ENCODE data around the gene PNPLA2. TPM values are rescaled to one million over a fixed set of nuclear protein-coding genes. Genes with fewer than 3 reads are reported as not detected.

Gene PNPLA2
- total and polyA plus RNA-seq, 4 experiments from 2014 or later: 12.2 to 201 (median 118) TPM

DNA sequence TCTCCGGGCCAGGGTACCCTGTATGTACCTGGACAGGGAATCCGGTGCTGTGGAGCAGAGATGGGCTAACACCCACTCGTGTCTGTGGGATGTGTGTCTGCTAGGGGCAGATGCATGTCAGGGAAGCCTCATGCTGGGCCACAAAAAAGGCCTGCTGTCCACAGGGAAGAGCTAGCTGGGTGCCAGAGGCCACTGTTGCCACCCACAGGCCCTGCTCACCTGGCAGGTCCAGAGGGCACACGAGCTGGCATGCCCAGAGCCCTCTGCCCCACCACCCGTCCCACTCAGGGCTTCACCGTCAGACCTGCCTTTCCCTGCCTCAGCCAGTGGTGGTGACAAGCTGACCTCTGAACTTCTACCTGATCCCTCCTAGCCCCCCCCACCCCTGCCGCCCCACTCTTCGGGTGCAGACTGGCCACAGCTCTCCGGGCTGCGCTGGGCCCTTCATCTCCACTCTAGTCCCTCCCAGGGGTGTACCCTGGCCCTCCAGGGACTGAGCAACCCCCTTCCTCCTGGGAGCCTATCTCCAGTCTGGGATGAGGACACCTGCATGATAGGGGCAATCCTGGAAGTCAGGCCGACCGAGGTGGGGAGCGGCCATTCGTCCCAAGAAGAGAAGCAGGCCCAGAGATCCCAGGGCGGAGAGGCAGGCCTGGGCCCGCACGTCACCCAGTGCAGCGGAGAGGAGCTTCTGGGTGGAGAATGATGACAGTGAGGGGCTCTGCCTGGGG lies 22.0 kb upstream of the PNPLA2 start:
- H3K9me3 ChIP-seq (ENCODE audit: control insufficient read depth in 1 of 2, low read length in 2 of 2): no peaks in the 10 kb centered on the region
- no peaks in the 10 kb centered on the region for H3K27me3 ChIP-seq (ENCODE audit: insufficient read depth, low read length)
- no peaks in the 10 kb centered on the region for H3K27me3 Mint-ChIP-seq
- H3K9me3 Mint-ChIP-seq: peaks cover 0 to 1% (median 0%) of the 10 kb centered on the region in 8 donors
- H3K4me3 ChIP-seq (ENCODE audit: low read length in 2 of 2): peak overlapping the region; percentile 73 to 91
- ChIA-PET POLR2A (ENCODE audit: partially characterized antibody) (interaction anchor here (1.0 to 5.1 kb wide), 14 partner anchors 8 to 290 kb away, joined by 3 to 30 read pairs (median 6); partner anchors contain the start of genes DEAF1, GATD1, PHRF1 and PIDD1), CTCF (ENCODE audit: partially characterized antibody) (interaction anchor here (1.7 to 2.7 kb wide), 2 partner anchors 14 to 22 kb away, joined by 4 to 9 read pairs; partner anchors contain the start of gene PNPLA2)
- H3K4me3 Mint-ChIP-seq: peak overlapping the region; percentile 86 to 97 (median 91)
- H3K27ac ChIP-seq (ENCODE audit: low read depth, low read length): peak overlapping the region; percentile 86
- H3K4me1 ChIP-seq (ENCODE audit: insufficient read depth, low read length): peaks cover 32% of the 10 kb centered on the region
- H3K36me3 Mint-ChIP-seq: peaks cover 0 to 10% of the 10 kb centered on the region in 2 donors
- peaks cover 12% of the 10 kb centered on the region for H3K36me3 ChIP-seq (ENCODE audit: insufficient read depth, low read length)
- peaks cover 5 to 19% (median 10%) of the 10 kb centered on the region in 4 donors for H3K4me1 Mint-ChIP-seq
- H3K27ac Mint-ChIP-seq: peak overlapping the region; percentile 93 to 96 (median 94)
- intact Hi-C loops (cut with micrococcal nuclease): loop anchor here (1.0 to 5.0 kb wide), 7 partner anchors 9 to 262 kb away; partner anchors contain the start of genes AP2A2, HRAS and PIDD1
- DNase-seq: no peak

DNA sequence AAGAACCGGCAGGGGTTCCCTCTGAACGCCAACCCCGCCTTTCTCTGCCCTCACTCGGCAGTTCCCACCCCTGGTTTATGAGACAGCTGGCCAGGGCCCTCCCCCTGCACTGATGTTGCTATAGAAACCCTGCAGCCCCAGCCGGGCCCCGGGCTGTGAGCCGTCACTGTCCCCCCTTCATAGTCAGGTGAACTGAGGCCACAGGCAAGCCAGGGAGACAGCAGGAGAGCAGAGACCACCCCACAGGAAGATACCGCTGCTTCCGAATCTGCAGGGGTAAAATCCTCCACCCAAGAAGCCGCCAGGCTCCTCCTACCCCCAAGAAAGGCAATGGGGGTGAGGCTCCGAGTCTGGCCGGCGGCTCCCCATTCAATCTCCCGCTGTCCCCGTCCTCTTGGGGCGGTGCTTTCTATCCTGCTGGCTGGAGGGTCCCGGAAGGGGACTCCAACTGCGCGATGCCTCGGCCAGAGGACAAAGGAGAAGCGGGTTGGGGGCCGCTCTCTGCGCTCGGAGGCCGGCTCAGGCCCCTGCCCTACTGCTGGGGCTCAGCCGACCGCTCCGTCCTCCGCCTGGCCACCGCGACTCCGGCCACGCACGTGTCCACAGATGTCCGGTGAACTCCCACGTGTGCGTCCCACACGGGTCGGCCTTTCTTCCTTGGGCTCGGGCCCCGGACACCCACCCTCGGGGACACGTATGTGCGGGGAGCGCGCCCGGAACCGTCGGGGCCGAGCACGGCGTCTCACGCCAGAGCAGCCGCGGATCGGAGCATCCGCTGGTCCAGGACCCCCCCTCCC lies 21.2 kb upstream of the PNPLA2 start:
- H3K36me3 ChIP-seq (ENCODE audit: insufficient read depth, low read length): peaks cover 12% of the 10 kb centered on the region
- Mint-ChIP-seq H3K36me3 (peaks cover 0 to 10% of the 10 kb centered on the region in 2 donors), H3K4me1 (peaks cover 5 to 19% (median 10%) of the 10 kb centered on the region in 4 donors), H3K27me3 (no peaks in the 10 kb centered on the region), H3K9me3 (peaks cover 0 to 1% (median 0%) of the 10 kb centered on the region in 8 donors), H3K4me3 (peak overlapping the region; percentile 86 to 97 (median 91)), H3K27ac (peak overlapping the region; percentile 93 to 96 (median 94))
- POLR2A ChIA-PET (ENCODE audit: partially characterized antibody): interaction anchor here (1.0 to 5.1 kb wide), 13 partner anchors 8 to 291 kb away, joined by 3 to 30 read pairs (median 5); partner anchors contain the start of genes DEAF1, GATD1, PHRF1 and PIDD1
- H3K9me3 ChIP-seq (ENCODE audit: control insufficient read depth in 1 of 2, low read length in 2 of 2): no peaks in the 10 kb centered on the region
- H3K4me3 ChIP-seq (ENCODE audit: low read length in 2 of 2): peak overlapping the region; percentile 73 to 91
- intact Hi-C loops (cut with micrococcal nuclease): loop anchor here (1.0 to 5.0 kb wide), 8 partner anchors 8 to 263 kb away; partner anchors contain the start of genes AP2A2, GATD1, HRAS and PIDD1
- no peaks in the 10 kb centered on the region for H3K27me3 ChIP-seq (ENCODE audit: insufficient read depth, low read length)
- DNase-seq: peak; percentile 71 to 93 (median 75)
- CTCF ChIA-PET (ENCODE audit: partially characterized antibody): interaction anchor here (1.0 to 2.7 kb wide), 3 partner anchors 13 to 21 kb away, joined by 3 to 9 read pairs (median 4); partner anchors contain the start of gene PNPLA2
- H3K27ac ChIP-seq (ENCODE audit: low read depth, low read length): peak overlapping the region; percentile 86
- H3K4me1 ChIP-seq (ENCODE audit: insufficient read depth, low read length): peaks cover 32% of the 10 kb centered on the region

DNA sequence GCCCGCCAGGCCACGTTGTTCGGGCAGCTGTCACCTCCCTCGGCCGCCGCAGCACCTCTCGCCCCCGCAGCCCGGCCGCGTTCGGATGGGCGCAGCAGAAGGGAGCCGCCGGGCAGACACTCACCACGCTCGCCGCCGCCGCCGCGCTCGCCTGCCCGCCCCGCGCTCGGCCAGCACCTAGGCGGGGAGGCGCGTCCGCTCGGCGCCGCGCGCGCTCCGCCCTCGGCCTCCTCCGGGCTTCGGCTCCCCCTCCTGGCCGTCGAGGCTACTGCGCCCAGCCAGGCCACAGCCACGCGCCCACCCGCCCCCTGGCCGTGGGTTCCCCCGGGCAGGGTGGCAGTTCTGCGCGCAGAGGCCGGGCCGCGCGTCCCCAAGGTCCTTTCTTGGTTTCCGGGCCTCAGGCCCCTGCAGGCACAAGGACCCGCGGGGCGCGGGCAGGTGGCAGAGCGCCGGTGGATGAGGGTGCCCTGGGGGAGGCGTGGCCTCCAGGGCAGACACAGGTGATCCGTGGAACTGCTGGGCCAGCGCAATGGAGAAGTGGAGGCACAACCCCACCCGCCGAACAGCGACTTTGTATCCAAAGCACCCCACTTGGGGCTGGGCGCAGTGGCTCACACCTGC lies 20.5 kb upstream of the PNPLA2 start, which contains the start of gene SLC25A22:
TSS of gene SLC25A22 (minus strand) at position 189 of the 621 bp plus-strand sequence. CDS start 3,275 bp downstream, outside the sequence.
- Histone ChIP-seq H3K36me3 (ENCODE audit: insufficient read depth, low read length) (peaks cover 12% of the 10 kb centered on the region), H3K4me3 (ENCODE audit: low read length in 2 of 2) (peak within 1 kb of the TSS; percentile 73 to 91), H3K4me1 (ENCODE audit: insufficient read depth, low read length) (peaks cover 32% of the 10 kb centered on the region), H3K27ac (ENCODE audit: low read depth, low read length) (peak within 1 kb of the TSS; percentile 86), H3K27me3 (ENCODE audit: insufficient read depth, low read length) (no peaks in the 10 kb centered on the region), H3K9me3 (ENCODE audit: control insufficient read depth in 1 of 2, low read length in 2 of 2) (no peaks in the 10 kb centered on the region)
- peaks cover 5 to 19% (median 10%) of the 10 kb centered on the region in 4 donors for H3K4me1 Mint-ChIP-seq
- CTCF ChIA-PET (ENCODE audit: partially characterized antibody): interaction anchor here (0.7 to 1.1 kb wide), 4 partner anchors 9 to 34 kb away, joined by 3 to 4 read pairs (median 3); partner anchors contain the start of gene PNPLA2
- H3K4me3 Mint-ChIP-seq: peak within 1 kb of the TSS; percentile 86 to 97 (median 91)
- POLR2A ChIA-PET (ENCODE audit: partially characterized antibody): interaction anchor here (1.3 to 5.1 kb wide), 8 partner anchors 7 to 232 kb away, joined by 3 to 30 read pairs (median 10); partner anchors contain the start of genes GATD1, PIDD1, PNPLA2 and RPLP2
- H3K27ac Mint-ChIP-seq: peak within 1 kb of the TSS; percentile 93 to 96 (median 94)
- peaks cover 0 to 10% of the 10 kb centered on the region in 2 donors for H3K36me3 Mint-ChIP-seq
- DNase-seq: peak; percentile 80 to 90 (median 85)
- intact Hi-C loops (cut with micrococcal nuclease): loop anchor here (1.0 to 5.0 kb wide), 5 partner anchors 11 to 241 kb away; partner anchors contain the start of genes AP2A2, GATD1 and RPLP2
- H3K9me3 Mint-ChIP-seq: peaks cover 0 to 1% (median 0%) of the 10 kb centered on the region in 8 donors
- H3K27me3 Mint-ChIP-seq: no peaks in the 10 kb centered on the region

DNA sequence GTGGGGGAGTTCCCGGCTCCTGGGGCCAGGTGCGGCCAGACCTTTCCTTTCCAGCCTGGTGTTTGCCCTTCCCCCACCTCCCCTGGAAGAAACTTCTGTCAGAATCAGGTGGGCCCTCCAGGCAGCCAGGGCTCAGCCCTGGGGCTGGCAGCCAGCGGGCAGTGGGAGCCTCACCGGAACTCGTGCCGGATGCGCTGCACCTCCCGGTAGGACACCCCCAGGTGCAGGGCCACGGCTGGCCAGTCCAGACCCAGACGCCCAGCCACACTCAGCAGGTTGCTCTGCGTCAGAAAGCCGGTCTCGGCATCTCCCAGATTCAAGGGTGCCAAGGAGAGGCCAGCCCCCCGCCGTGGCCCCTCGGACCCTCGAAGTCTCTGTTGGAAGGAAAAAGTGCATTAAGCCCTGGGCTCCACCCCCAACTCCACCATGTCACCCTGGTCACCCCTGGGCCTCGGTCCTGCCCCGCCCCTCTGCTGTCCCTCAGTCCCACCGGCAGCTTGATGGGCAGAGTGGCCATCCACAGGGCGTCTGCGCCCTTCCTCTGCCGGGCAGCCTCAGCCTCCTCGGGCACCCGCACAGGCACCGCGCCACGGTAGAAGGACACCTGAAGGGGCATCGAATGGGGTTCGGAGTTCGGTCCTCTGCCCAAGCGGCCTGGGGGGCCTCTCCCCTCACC lies 18.9 kb upstream of the PNPLA2 start:
- H3K27ac ChIP-seq (ENCODE audit: low read depth, low read length): no peak overlapping the region
- CTCF ChIA-PET (ENCODE audit: partially characterized antibody): interaction anchor here (1.1 kb wide), 1 partner anchor 7 kb away, joined by 4 read pairs; no protein-coding TSS in a partner anchor
- no peak overlapping the region for H3K4me3 ChIP-seq (ENCODE audit: low read length in 2 of 2)
- peaks cover 40% of the 10 kb centered on the region for H3K4me1 ChIP-seq (ENCODE audit: insufficient read depth, low read length)
- POLR2A ChIA-PET (ENCODE audit: partially characterized antibody): interaction anchor here (1.3 to 5.1 kb wide), 3 partner anchors 9 to 74 kb away, joined by 5 to 30 read pairs (median 7); partner anchors contain the start of genes PNPLA2 and RPLP2
- Mint-ChIP-seq H3K36me3 (peaks cover 0 to 8% of the 10 kb centered on the region in 2 donors), H3K9me3 (no peaks in the 10 kb centered on the region), H3K4me3 (peak overlapping the region in 1 of 8 donors; percentile 44), H3K27me3 (no peaks in the 10 kb centered on the region), H3K4me1 (peaks cover 5 to 24% (median 12%) of the 10 kb centered on the region in 4 donors), H3K27ac (no peak overlapping the region)
- no peaks in the 10 kb centered on the region for H3K27me3 ChIP-seq (ENCODE audit: insufficient read depth, low read length)
- intact Hi-C loops (cut with micrococcal nuclease): loop anchor here (5.0 kb wide), 3 partner anchors 37 to 242 kb away; partner anchors contain the start of gene AP2A2
- H3K36me3 ChIP-seq (ENCODE audit: insufficient read depth, low read length): peaks cover under 1% of the 10 kb centered on the region
- no peak for DNase-seq
- no peaks in the 10 kb centered on the region for H3K9me3 ChIP-seq (ENCODE audit: control insufficient read depth in 1 of 2, low read length in 2 of 2)

DNA sequence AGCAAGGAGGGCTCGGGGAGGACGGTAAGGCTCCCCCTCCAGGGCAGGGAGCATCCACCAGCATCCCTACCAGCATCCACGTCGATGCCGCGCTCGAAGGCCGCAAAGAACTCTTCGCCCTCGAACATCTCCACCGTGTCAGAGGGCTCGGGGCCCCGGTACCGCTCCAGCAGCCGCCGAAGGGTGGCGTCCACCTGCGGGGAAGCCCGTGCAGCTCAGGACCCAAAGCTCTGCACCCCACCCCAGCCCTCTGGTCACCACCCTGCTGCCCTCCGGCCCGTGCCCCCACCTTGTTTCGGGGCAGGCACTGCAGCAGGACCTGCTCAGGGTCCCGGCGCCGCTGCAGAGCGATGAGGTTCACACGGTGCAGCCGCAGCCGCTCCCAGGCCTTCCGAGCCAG lies 18.2 kb upstream of the PNPLA2 start:
- Mint-ChIP-seq H3K27ac (no peak overlapping the region), H3K9me3 (no peaks in the 10 kb centered on the region), H3K36me3 (peaks cover 0 to 8% of the 10 kb centered on the region in 2 donors), H3K4me3 (no peak overlapping the region), H3K27me3 (no peaks in the 10 kb centered on the region), H3K4me1 (peaks cover 5 to 21% (median 12%) of the 10 kb centered on the region in 4 donors)
- H3K4me3 ChIP-seq (ENCODE audit: low read length in 2 of 2): no peak overlapping the region
- no peak for DNase-seq
- no peaks in the 10 kb centered on the region for H3K9me3 ChIP-seq (ENCODE audit: control insufficient read depth in 1 of 2, low read length in 2 of 2)
- no peaks in the 10 kb centered on the region for H3K27me3 ChIP-seq (ENCODE audit: insufficient read depth, low read length)
- no peaks in the 10 kb centered on the region for H3K36me3 ChIP-seq (ENCODE audit: insufficient read depth, low read length)
- ChIA-PET CTCF (ENCODE audit: partially characterized antibody) (no interaction called here), POLR2A (ENCODE audit: partially characterized antibody) (interaction anchor here (1.3 kb wide), 1 partner anchor 15 kb away, joined by 3 read pairs; no protein-coding TSS in a partner anchor)
- intact Hi-C loops (cut with micrococcal nuclease): no loop called here
- no peak overlapping the region for H3K27ac ChIP-seq (ENCODE audit: low read depth, low read length)
- H3K4me1 ChIP-seq (ENCODE audit: insufficient read depth, low read length): peaks cover 36% of the 10 kb centered on the region

All from CD4-positive, alpha-beta memory T cell (primary cell).